ENCODE measurements around the gene LANCL2. TPM values are rescaled to one million over a fixed set of nuclear protein-coding genes. Genes with fewer than 3 reads are reported as not detected.

Gene LANCL2
- polyA plus RNA-seq, 1 donor from 2014 or later, result 6.7 TPM

GRCh38 chr7:55432506-55432905 lies 67.4 kb downstream of the LANCL2 start:
- Mint-ChIP-seq H3K4me1 (peaks cover 0 to 3% (median 0%) of the 10 kb centered on the region in 3 donors), H3K27ac (no peak overlapping the region), H3K36me3 (peaks cover 1% of the 10 kb centered on the region), H3K9me3 (no peaks in the 10 kb centered on the region), H3K4me3 (no peak overlapping the region), H3K27me3 (no peaks in the 10 kb centered on the region)

- Mint-ChIP-seq H3K9me3 (no peaks in the 10 kb centered on the region), H3K27me3 (peaks cover 1% of the 10 kb centered on the region), H3K27ac (peak overlapping the region in 1 of 3 donors; percentile 13), H3K36me3 (peaks cover 3% of the 10 kb centered on the region), H3K4me3 (no peak overlapping the region), H3K4me1 (peaks cover 0 to 4% (median 1%) of the 10 kb centered on the region in 3 donors)
Measured at GRCh38 chr7:55432939-55433784, 68.0 kb downstream of the LANCL2 start.

DNA sequence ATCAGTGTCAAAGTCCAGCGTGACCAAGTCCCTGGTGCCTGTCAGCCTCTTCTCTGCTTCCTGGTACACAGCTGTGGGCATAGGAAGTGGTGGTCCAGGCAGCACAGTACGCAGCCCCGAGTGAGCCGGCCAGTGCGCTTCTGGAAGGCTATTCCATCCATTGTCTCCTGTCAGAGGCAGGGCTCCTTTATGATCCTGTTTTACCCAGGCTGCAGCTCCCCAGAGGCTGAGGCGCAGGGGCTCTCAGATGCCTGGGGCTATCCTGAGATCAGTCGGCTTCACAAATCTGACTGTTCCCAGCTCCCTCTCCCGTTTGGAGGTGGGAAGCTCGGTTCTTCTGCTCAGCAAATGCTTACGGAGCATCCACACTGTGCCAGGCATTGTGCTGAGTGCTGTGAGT lies 70.3 kb downstream of the LANCL2 start:
- H3K4me1 Mint-ChIP-seq, result peaks cover 4 to 14% (median 8%) of the 10 kb centered on the region in 3 donors

DNA sequence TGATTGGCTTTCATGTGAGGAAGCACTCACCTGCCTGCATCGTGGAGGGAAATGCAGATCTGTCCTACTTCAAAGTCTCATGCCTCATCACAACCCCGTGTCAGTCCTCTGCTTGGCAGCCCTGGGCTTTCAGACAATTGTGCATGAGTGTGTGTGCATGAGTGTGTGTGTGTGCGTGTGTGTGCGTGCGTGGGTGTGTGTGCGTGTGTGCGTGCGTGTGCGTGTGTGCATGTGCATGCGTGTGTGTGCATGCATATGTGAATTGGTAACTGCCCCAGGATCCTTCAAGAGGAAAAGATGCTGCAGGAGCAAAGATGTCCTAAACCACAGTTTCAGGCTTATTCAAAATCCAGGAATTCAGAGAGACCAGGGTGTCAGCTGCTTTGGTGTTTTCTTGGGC lies 71.3 kb downstream of the LANCL2 start:
- Mint-ChIP-seq H3K4me1 (peaks cover 4 to 14% (median 8%) of the 10 kb centered on the region in 3 donors), H3K4me3 (no peak overlapping the region), H3K27me3 (peaks cover 2% of the 10 kb centered on the region), H3K27ac (peak overlapping the region in 1 of 3 donors; percentile 14), H3K36me3 (peaks cover 4% of the 10 kb centered on the region), H3K9me3 (no peaks in the 10 kb centered on the region)

More for the DNA sequence above, 70.3 kb downstream of the LANCL2 start:
- H3K36me3 Mint-ChIP-seq, result peaks cover 4% of the 10 kb centered on the region
- H3K4me3 Mint-ChIP-seq, result no peak overlapping the region
- H3K27ac Mint-ChIP-seq, result no peak overlapping the region
- H3K9me3 Mint-ChIP-seq, result no peaks in the 10 kb centered on the region
- H3K27me3 Mint-ChIP-seq, result peaks cover 2% of the 10 kb centered on the region

DNA sequence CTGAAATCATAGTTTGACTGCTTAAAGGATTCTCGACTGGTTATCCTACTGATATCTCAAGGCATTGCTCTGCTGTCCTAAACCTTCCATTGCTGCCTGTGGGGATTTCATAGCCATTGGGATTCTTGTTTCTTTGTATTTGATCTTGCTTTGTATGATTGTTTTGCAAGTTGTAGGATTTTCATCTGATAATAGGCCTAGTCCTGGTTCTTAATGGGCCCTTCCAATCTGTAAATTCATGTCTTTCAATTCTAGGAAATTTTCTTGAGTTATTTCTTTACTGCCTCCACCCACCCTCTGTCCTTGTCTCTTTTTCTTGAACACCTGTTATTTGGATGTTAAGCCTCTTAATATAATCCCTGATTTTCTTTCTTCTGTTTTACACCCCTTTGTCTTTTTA lies 72.2 kb downstream of the LANCL2 start:
- Mint-ChIP-seq H3K4me3 (no peak overlapping the region), H3K36me3 (peaks cover 4% of the 10 kb centered on the region), H3K4me1 (peaks cover 4 to 14% (median 8%) of the 10 kb centered on the region in 3 donors), H3K9me3 (no peaks in the 10 kb centered on the region), H3K27ac (peak overlapping the region in 1 of 3 donors; percentile 14), H3K27me3 (peaks cover 2% of the 10 kb centered on the region)

- Mint-ChIP-seq H3K27me3 (peaks cover 2% of the 10 kb centered on the region), H3K36me3 (peaks cover 4% of the 10 kb centered on the region), H3K4me3 (peak overlapping the region in 1 of 4 donors; percentile 21), H3K9me3 (no peaks in the 10 kb centered on the region), H3K27ac (peak overlapping the region in 1 of 3 donors; percentile 83), H3K4me1 (peaks cover 4 to 14% (median 8%) of the 10 kb centered on the region in 3 donors)
Measured at GRCh38 chr7:55438085-55438756, 73.1 kb downstream of the LANCL2 start.

- Mint-ChIP-seq H3K27ac (peak overlapping the region in 1 of 3 donors; percentile 83), H3K36me3 (peaks cover 4% of the 10 kb centered on the region), H3K4me1 (peaks cover 4 to 14% (median 8%) of the 10 kb centered on the region in 3 donors), H3K27me3 (peaks cover 2% of the 10 kb centered on the region), H3K9me3 (no peaks in the 10 kb centered on the region), H3K4me3 (peak overlapping the region in 2 of 4 donors; percentile 40 to 73)
Measured at GRCh38 chr7:55438757-55439525, 73.8 kb downstream of the LANCL2 start.

DNA sequence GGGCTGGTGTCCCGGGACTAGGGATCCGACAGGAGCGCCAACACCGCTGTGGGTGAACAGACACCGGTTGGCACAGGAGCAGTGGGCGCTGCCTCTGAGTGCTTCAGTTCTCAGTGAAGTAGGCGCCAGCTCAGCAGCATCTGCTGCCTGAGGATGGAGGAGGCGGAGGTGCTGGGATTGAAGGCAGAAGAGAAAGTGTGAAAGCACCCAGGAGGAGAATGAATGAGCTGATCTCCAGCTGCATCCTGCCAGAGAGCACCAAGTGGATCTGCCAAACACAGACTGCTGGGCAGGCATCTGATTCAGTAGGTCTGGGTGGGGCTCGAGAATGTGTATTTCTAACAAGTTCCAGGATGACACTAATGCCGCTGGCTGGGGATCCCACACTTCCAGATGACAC lies 74.5 kb downstream of the LANCL2 start:
- Mint-ChIP-seq H3K27ac (peak overlapping the region in 1 of 3 donors; percentile 9), H3K36me3 (peaks cover 4% of the 10 kb centered on the region), H3K4me3 (peak overlapping the region in 1 of 4 donors; percentile 73), H3K27me3 (peaks cover 2% of the 10 kb centered on the region), H3K9me3 (no peaks in the 10 kb centered on the region), H3K4me1 (peaks cover 4 to 14% (median 8%) of the 10 kb centered on the region in 3 donors)

- Mint-ChIP-seq H3K4me1 (peaks cover 4 to 14% (median 11%) of the 10 kb centered on the region in 3 donors), H3K4me3 (peak overlapping the region in 1 of 4 donors; percentile 39), H3K36me3 (peaks cover 4% of the 10 kb centered on the region), H3K27ac (peak overlapping the region in 2 of 3 donors; percentile 31 to 50), H3K9me3 (no peaks in the 10 kb centered on the region), H3K27me3 (peaks cover 2% of the 10 kb centered on the region)
Measured at GRCh38 chr7:55440040-55440690, 75.0 kb downstream of the LANCL2 start.

DNA sequence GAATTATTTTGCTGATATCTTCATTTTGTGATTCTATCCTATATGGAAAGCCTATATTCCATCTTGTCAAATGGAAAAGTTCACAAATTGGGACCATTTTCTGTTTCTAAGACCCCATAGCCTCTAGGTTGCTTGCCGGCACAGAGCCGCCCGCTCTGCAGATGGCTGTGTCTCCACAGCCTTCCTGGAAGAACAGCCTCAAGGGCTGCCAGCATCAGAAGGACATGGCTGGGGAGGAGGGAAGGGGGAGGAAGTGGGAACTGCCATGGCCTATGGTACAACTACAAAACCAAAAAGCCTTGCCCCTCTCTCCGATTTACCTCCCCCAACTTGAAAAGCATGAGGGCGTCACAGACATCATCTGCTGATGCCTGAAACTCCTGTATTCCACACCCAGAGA lies 75.9 kb downstream of the LANCL2 start:
- Mint-ChIP-seq H3K27me3 (peaks cover 2% of the 10 kb centered on the region), H3K4me3 (no peak overlapping the region), H3K27ac (no peak overlapping the region), H3K4me1 (peaks cover 4 to 14% (median 11%) of the 10 kb centered on the region in 3 donors), H3K36me3 (peaks cover 4% of the 10 kb centered on the region), H3K9me3 (no peaks in the 10 kb centered on the region)

- Mint-ChIP-seq H3K4me1 (peaks cover 4 to 14% (median 11%) of the 10 kb centered on the region in 3 donors), H3K4me3 (no peak overlapping the region), H3K27me3 (peaks cover 2% of the 10 kb centered on the region)
Measured at GRCh38 chr7:55441774-55442522, 76.8 kb downstream of the LANCL2 start.

GRCh38 chr7:55444786-55445185 lies 79.6 kb downstream of the LANCL2 start:
- Mint-ChIP-seq H3K9me3 (no peaks in the 10 kb centered on the region), H3K4me3 (no peak overlapping the region), H3K27me3 (no peaks in the 10 kb centered on the region), H3K4me1 (peaks cover 3 to 13% (median 5%) of the 10 kb centered on the region in 3 donors), H3K36me3 (peaks cover 6% of the 10 kb centered on the region), H3K27ac (no peak overlapping the region)

More at GRCh38 chr7:55441774-55442522, 76.8 kb downstream of the LANCL2 start:
- Mint-ChIP-seq H3K9me3 (no peaks in the 10 kb centered on the region), H3K27ac (no peak overlapping the region), H3K36me3 (peaks cover 5% of the 10 kb centered on the region)

DNA sequence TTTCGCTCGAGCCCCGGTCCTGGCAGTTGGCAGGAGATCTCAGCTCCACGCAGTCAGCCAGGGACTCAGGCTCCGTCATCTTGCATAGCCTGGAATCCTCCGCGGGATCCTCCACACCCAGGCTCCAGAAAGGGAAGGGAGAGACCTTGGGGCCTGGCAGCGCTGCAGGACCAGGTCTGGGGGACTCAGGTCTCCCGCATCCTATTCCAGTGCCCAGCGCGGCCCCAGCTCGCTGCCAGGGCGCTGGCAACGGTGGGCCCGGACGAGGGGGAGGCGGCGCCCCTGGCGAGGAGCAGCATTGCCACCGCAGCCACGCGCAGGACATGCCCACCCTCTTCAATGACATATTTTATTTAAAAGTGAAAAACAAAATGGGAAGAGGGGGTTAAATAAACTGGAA lies 83.4 kb downstream of the LANCL2 start:
- Mint-ChIP-seq H3K27me3 (no peaks in the 10 kb centered on the region), H3K36me3 (peaks cover 14% of the 10 kb centered on the region), H3K27ac (no peak overlapping the region), H3K9me3 (no peaks in the 10 kb centered on the region), H3K4me1 (peaks cover 3 to 8% (median 7%) of the 10 kb centered on the region in 3 donors), H3K4me3 (no peak overlapping the region)

All from IgD-negative memory B cell (primary cell).